GM19025 (cell line): ENCODE data around the gene KCNMA1.

Experiments used
- ATAC-seq: cut with Tn5 transposase; IDR thresholded peaks from one replicate; pipeline ENCODE4 v1.9.1; 2021; ENCODE audit warnings: mild to moderate bottlenecking, low read depth, moderate library complexity; ENCODE audit not compliant: unreplicated experiment

KCNMA1 gene

GRCh38 chr10:76917071-76917470, 720.5 kb downstream of the KCNMA1 start:
- no peak for ATAC-seq

DNA sequence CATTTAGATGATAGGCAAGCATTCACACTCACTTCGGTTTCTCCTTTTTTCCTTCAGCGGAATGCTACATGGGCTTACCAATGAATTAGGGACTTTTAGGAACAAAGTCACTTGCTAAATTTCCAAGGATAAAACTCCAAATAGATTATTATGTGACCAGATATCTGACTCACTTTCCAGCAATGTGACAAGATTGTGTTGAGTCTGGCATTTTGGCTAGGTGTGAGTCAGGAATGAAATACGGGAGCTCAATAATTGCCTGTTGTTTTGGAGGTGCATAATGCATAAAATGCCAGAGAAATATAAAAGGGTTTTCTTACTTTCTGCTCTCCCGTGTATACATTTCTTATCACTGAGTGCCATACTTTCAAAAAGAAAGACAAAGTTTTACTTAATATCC, 721.1 kb downstream of the KCNMA1 start:
- ATAC-seq = no peak

DNA sequence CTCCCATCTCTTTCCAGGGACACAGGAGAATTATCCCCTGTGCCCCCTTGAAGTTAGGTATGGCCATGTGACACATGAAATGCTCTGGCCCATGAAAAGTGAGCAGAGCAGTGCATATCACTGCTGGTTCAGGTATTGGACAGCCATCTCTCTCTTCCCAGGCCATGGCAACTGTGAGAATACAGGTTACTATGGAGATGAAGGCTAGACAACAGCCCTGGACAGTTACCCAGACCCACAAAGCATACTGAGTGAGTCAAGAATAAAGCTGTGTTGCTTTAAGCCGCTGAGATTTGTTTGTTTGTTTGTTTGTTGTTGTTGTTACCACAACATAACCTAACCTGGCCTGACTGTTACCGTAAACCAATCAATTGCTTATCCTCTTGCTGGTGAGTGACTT, 722.3 kb downstream of the KCNMA1 start:
- ATAC-seq = no peak

DNA sequence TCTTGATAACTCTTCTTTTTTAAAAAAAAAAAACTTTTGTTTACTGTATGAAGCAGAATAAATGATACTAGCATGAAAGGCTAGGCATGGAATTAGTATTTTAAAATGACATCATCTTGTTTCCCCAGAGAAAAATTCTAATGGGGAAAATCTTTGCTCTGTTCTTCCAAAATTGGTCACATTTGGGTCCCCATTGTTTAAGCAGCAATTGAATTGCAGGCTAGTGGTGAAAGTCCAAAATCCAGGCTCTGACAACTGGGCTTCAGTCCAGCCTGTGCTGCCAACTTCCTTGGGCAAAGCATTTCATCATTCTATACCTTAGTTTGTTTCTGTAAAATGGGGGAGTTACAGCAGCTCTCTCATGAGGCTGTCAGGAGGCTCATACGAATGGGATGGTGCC, 726.4 kb downstream of the KCNMA1 start:
- ATAC-seq = no peak

- no peak for ATAC-seq
These were observed 727.2 kb downstream of the KCNMA1 start for GRCh38 chr10:76910184-76910962.

DNA sequence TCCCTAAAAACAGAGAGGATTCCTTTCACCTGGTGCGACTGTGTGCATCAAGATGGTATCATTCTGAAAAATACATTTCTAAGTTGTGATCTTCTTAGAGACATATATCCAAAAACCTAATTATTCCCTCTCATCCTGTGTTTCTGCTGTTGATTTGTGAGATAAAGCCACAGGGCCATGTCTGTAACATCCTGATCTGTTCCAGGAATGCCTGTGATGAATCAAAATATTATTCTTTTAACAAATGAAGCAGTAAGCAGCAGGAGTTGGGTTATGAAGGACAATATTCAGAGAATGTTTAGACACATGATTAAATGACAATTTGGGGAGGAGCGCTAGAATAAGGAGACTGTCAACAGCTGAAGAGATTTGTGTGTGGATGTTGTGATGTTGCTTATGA, 731.4 kb downstream of the KCNMA1 start:
- no peak for ATAC-seq

GRCh38 chr10:76905251-76905650, 732.4 kb downstream of the KCNMA1 start:
- ATAC-seq = no peak

DNA sequence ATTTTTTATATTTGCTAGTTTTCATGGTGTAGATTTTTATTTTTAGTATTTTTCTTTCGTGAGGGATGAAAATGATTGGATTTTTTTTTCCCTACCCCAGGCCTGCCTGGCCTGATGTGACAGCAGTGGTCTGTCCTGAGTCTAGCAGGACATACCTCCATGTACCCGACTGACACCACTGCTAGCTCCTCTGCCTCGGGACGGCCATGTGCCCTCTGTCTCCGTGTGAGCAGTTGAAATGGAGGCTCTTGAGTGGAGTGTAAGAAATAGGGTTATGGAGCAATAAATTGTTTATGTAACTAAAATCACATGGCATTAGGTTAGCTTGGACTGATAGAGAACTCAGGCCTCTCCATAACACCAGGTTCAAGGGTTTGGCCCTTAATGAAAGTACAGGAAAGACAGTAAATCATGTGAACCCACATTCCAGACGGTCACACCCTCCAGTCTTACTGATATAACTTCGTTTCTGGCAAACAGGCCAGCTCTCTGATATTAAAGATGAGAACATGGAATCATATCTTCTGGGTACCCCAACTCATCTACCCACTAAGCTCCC, 734.1 kb downstream of the KCNMA1 start:
- ATAC-seq = no peak

GRCh38 chr10:76902949-76903348, 734.7 kb downstream of the KCNMA1 start:
- ATAC-seq = no peak

GRCh38 chr10:76901701-76902100, 735.9 kb downstream of the KCNMA1 start:
- no peak for ATAC-seq

DNA sequence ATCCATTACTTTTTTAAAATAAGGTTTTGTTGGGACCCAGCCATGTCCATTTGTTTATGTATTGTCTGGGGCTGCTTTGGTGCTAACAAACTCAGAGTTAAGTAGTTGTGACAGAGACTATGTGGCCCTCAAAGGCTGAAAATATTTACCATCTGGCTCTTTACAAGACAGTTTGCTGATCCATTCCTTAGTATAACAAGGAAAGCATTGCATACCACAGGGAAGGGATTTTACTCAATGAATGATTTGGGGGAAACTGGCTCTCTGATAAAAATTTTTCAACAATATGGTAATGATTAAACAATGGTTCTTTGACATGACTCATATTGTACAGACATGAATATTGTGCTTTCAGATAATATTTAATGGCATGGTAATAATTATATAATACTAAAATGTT, 738.1 kb downstream of the KCNMA1 start:
- no peak for ATAC-seq

- ATAC-seq = no peak
These were observed 744.7 kb downstream of the KCNMA1 start for GRCh38 chr10:76892766-76893479.

GRCh38 chr10:76887223-76888010, 750.2 kb downstream of the KCNMA1 start:
- ATAC-seq = no peak

DNA sequence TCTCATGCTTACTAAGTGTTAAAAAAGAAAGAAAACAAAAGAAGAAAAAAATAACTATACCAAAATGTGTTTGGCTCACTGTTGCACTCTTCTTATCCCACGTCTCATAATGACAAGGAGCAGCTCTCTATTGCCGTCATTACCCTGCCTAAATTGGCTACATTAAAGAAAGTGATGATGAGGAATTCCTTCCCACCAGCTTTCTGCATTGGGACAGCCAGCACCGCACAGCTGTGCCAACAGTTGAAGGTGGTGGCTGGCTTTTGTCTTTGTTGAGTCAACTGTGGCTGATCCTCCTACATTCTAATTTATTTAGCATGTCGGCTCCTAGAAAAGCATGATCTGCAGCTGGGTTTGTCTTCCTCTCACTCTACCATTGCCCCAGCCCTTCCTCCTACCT, 751.8 kb downstream of the KCNMA1 start:
- no peak for ATAC-seq

GRCh38 chr10:76884673-76885275, 752.8 kb downstream of the KCNMA1 start:
- no peak for ATAC-seq

- ATAC-seq = no peak
These were observed 754.0 kb downstream of the KCNMA1 start for GRCh38 chr10:76883596-76883995.

GRCh38 chr10:76882796-76883195, 754.8 kb downstream of the KCNMA1 start:
- ATAC-seq = no peak

- ATAC-seq = peak; percentile 50
These were observed 755.4 kb downstream of the KCNMA1 start for GRCh38 chr10:76882245-76882644.

GRCh38 chr10:76881477-76882220, 756.0 kb downstream of the KCNMA1 start:
- peak; percentile 74 for ATAC-seq

DNA sequence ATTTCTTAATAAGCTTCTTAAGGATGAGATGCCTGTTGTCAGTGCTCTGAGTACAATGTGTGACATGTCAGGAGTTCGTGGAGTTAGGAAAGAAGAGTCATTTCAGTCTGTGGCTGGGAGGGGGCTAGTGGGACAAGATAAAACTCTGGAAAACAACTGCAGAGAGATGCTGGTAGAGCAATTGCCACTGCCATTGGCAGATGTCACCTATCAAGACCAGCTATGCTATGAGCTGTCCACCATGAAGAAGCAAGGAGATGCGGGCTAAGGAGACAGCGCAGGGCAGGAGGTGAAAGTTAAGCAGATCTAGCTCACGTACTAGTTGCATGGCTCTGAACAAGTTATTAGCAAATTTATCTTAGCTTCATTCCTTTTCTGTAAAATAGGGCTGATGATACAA, 756.7 kb downstream of the KCNMA1 start:
- ATAC-seq = no peak
